ENCODE measurements around the gene PLIN1. TPM values are rescaled to one million over a fixed set of nuclear protein-coding genes. Genes with fewer than 3 reads are reported as not detected.

PLIN1 gene
- total RNA-seq, 1 experiment from 2014 or later, result 0.30 TPM

DNA sequence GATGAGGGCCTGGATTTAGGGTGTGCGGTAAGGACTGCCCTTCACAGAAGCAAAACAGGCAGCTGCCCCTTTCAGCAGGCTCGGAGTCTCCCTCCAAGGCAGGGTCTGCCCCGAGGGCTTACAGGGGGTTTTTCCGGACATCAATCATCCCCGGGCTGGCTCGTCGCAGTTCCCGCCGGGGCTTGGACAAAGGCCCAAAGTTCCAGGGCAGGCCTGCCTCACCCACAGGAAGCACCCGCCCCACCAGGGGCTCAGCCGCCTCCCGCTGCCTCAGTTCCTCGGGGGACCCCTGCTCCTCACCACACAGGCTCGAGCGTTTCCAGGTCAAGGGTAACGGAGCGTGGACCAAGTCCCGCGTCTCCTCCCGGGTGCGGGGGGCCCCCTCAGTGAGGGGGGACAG, 50.9 kb downstream of the PLIN1 start:
- no peaks in the 10 kb centered on the region for H3K27me3 ChIP-seq (replicated peaks; ENCODE audit: insufficient read depth, low read depth, low read length, poor library complexity)
- intact Hi-C loops (cut with micrococcal nuclease; ENCODE audit: unreplicated experiment), result no loop called here
- no peak overlapping the region for H3K27ac ChIP-seq (ENCODE audit: low read depth, low read length, poor library complexity, severe bottlenecking)
- no peak for DNase-seq (ENCODE audit: low spot score)
- H3K9me3 ChIP-seq (ENCODE audit: low read depth, low read length, poor library complexity, severe bottlenecking), result peaks cover 2% of the 10 kb centered on the region
- no peaks in the 10 kb centered on the region for H3K4me1 ChIP-seq (ENCODE audit: insufficient read depth, low read length, poor library complexity, severe bottlenecking)
- peaks cover 98% of the 10 kb centered on the region for H3K36me3 ChIP-seq (ENCODE audit: insufficient read depth, low read length, poor library complexity, severe bottlenecking)
- CTCF ChIA-PET, result no interaction called here
- TF ChIP-seq, protein P1, sequence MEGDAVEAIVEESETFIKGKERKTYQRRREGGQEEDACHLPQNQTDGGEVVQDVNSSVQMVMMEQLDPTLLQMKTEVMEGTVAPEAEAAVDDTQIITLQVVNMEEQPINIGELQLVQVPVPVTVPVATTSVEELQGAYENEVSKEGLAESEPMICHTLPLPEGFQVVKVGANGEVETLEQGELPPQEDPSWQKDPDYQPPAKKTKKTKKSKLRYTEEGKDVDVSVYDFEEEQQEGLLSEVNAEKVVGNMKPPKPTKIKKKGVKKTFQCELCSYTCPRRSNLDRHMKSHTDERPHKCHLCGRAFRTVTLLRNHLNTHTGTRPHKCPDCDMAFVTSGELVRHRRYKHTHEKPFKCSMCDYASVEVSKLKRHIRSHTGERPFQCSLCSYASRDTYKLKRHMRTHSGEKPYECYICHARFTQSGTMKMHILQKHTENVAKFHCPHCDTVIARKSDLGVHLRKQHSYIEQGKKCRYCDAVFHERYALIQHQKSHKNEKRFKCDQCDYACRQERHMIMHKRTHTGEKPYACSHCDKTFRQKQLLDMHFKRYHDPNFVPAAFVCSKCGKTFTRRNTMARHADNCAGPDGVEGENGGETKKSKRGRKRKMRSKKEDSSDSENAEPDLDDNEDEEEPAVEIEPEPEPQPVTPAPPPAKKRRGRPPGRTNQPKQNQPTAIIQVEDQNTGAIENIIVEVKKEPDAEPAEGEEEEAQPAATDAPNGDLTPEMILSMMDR (conservative IDR thresholded peaks at IDR 0.05; ENCODE audit: low read depth, low read length), result no peak
- TF ChIP-seq EZH2 (IDR thresholded peaks at IDR 0.05; ENCODE audit: borderline replicate concordance, low read depth, low read length, poor library complexity, severe bottlenecking), result no peak
- H3K4me3 ChIP-seq (ENCODE audit: low read depth, low read length, poor library complexity, severe bottlenecking), result no peak overlapping the region
- TSS peak; percentile 77 for BruUV-seq (replicated peaks)
- POLR2A ChIA-PET (ENCODE audit: low non-redundant PET), result no interaction called here

DNA sequence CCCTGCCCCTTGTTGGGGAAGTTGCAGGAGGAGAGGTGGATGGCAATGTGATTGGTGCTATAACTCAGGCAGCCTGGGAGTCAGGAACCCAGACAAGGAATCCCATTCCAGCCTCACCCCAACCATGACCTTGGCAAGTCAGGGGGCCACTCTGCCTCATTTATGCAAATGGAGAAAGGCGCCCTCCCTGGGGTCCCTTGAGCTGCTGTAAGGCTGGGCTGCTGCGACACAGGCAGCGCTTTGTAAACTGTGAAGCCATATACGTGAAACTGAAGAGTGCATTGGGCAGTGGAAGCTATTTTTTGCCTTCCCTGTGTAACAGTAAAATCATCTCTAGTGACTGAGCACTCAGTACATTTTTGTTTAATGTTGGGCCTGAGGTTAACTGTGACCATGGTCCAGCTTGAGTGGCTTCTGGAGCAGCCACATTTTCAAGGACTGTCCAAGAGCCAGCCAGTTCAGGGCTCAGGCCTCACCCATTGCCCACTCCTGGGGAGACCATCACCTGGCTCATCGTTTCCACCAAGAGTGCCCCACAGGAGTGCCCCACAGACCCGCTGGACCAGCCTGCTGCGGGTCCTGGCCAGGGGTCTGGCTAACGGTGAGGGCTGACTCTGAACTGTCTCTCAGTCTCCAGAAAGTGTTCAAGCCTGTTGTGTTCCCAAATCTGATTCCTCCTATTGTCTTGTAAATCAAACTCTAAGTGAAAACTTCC, 51.8 kb downstream of the PLIN1 start:
- ChIA-PET POLR2A (ENCODE audit: low non-redundant PET) (no interaction called here), CTCF (no interaction called here)
- H3K27ac ChIP-seq (ENCODE audit: low read depth, low read length, poor library complexity, severe bottlenecking), result no peak overlapping the region
- intact Hi-C loops (cut with micrococcal nuclease; ENCODE audit: unreplicated experiment), result no loop called here
- H3K4me3 ChIP-seq (ENCODE audit: low read depth, low read length, poor library complexity, severe bottlenecking), result no peak overlapping the region
- no peaks in the 10 kb centered on the region for H3K27me3 ChIP-seq (replicated peaks; ENCODE audit: insufficient read depth, low read depth, low read length, poor library complexity)
- no TSS peak for BruUV-seq (replicated peaks)
- DNase-seq (ENCODE audit: low spot score), result no peak
- no peaks in the 10 kb centered on the region for H3K4me1 ChIP-seq (ENCODE audit: insufficient read depth, low read length, poor library complexity, severe bottlenecking)
- peaks cover 98% of the 10 kb centered on the region for H3K36me3 ChIP-seq (ENCODE audit: insufficient read depth, low read length, poor library complexity, severe bottlenecking)
- no peaks in the 10 kb centered on the region for H3K9me3 ChIP-seq (ENCODE audit: low read depth, low read length, poor library complexity, severe bottlenecking)
- TF ChIP-seq, protein P1 (conservative IDR thresholded peaks at IDR 0.05; ENCODE audit: low read depth, low read length), result no peak
- no peak for TF ChIP-seq EZH2 (IDR thresholded peaks at IDR 0.05; ENCODE audit: borderline replicate concordance, low read depth, low read length, poor library complexity, severe bottlenecking)

DNA sequence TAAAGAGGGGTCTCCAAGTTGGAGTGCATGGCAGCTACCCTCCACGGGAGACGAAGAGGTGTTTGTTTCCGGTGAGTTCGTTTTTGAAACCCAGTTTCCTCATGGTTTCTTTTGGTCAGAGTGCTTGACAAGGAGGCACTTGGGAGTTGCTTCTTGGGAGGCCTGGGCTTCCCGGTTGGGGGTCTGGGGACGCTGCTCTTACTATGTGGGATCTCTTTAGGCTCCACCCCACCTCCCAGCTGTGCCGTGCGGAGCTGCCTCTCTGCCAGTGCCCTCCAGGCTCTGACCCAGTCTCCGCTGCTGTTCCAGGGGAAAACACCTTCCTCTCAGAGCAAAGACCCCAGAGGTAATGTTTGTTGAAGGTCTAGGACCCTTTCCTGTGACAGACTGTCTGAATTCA, 53.5 kb downstream of the PLIN1 start:
- TF ChIP-seq EZH2 (IDR thresholded peaks at IDR 0.05; ENCODE audit: borderline replicate concordance, low read depth, low read length, poor library complexity, severe bottlenecking), result no peak
- TF ChIP-seq, protein P1 (conservative IDR thresholded peaks at IDR 0.05; ENCODE audit: low read depth, low read length), result no peak
- POLR2A ChIA-PET (ENCODE audit: low non-redundant PET), result no interaction called here
- no peak for DNase-seq (ENCODE audit: low spot score)
- CTCF ChIA-PET, result no interaction called here
- no peaks in the 10 kb centered on the region for H3K9me3 ChIP-seq (ENCODE audit: low read depth, low read length, poor library complexity, severe bottlenecking)
- intact Hi-C loops (cut with micrococcal nuclease; ENCODE audit: unreplicated experiment), result no loop called here
- peaks cover 97% of the 10 kb centered on the region for H3K36me3 ChIP-seq (ENCODE audit: insufficient read depth, low read length, poor library complexity, severe bottlenecking)
- no peak overlapping the region for H3K27ac ChIP-seq (ENCODE audit: low read depth, low read length, poor library complexity, severe bottlenecking)
- no peaks in the 10 kb centered on the region for H3K27me3 ChIP-seq (replicated peaks; ENCODE audit: insufficient read depth, low read depth, low read length, poor library complexity)
- BruUV-seq (replicated peaks), result no TSS peak
- H3K4me1 ChIP-seq (ENCODE audit: insufficient read depth, low read length, poor library complexity, severe bottlenecking), result no peaks in the 10 kb centered on the region
- no peak overlapping the region for H3K4me3 ChIP-seq (ENCODE audit: low read depth, low read length, poor library complexity, severe bottlenecking)
